ENCODE measurements around the gene C19orf38.

Gene C19orf38

DNA sequence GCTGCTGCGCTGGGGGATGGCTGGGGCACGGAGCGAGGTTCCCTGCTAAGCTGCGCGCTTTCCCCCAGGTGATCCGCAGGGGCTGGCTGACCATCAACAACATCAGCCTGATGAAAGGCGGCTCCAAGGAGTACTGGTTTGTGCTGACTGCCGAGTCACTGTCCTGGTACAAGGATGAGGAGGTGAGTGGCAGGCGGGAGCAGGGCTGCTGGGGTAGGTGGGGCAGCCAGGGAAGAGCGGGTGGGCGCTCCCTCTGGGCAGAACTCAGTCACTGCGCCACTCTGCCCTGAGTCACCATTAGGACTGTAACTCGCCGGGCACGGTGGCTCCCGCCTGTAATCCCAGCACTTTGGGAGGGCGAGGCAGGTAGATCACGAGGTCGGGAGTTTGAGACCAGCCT, 36.0 kb upstream of the C19orf38 start:
- Histone ChIP-seq H3K4me1 (ENCODE audit: insufficient read depth, low read length, poor library complexity, severe bottlenecking) (peaks cover 4% of the 10 kb centered on the region), H4K20me1 (ENCODE audit: insufficient read depth, low read length, poor library complexity, severe bottlenecking) (no peaks in the 10 kb centered on the region), H3K9me3 (ENCODE audit: insufficient read depth, low read depth, low read length) (no peaks in the 10 kb centered on the region), H3K4me2 (ENCODE audit: low read depth, low read length, poor library complexity, severe bottlenecking) (no peak overlapping the region), H3K9ac (ENCODE audit: low read depth, low read length, poor library complexity, severe bottlenecking) (no peak overlapping the region), H3K4me3 (ENCODE audit: low read length, poor library complexity, severe bottlenecking) (no peak overlapping the region), H3K27me3 (ENCODE audit: insufficient read depth, low read length, poor library complexity, severe bottlenecking) (no peaks in the 10 kb centered on the region), H2AFZ (ENCODE audit: low read length) (no peak overlapping the region), H3K9me2 (replicated peaks; ENCODE audit: low read depth, low read length) (no peaks in the 10 kb centered on the region), H3K79me2 (ENCODE audit: insufficient read depth, low read length) (no peaks in the 10 kb centered on the region), H3K36me3 (ENCODE audit: insufficient read depth, low read length) (peaks cover 49% of the 10 kb centered on the region; the same call in 1 of the 2 replicates), H3F3A (ENCODE audit: low read depth) (no peaks in the 10 kb centered on the region)
- no peak for TF ChIP-seq EZH2phosphoT487 (IDR thresholded peaks at IDR 0.05; ENCODE audit: borderline replicate concordance)
- TF ChIP-seq, protein P1, sequence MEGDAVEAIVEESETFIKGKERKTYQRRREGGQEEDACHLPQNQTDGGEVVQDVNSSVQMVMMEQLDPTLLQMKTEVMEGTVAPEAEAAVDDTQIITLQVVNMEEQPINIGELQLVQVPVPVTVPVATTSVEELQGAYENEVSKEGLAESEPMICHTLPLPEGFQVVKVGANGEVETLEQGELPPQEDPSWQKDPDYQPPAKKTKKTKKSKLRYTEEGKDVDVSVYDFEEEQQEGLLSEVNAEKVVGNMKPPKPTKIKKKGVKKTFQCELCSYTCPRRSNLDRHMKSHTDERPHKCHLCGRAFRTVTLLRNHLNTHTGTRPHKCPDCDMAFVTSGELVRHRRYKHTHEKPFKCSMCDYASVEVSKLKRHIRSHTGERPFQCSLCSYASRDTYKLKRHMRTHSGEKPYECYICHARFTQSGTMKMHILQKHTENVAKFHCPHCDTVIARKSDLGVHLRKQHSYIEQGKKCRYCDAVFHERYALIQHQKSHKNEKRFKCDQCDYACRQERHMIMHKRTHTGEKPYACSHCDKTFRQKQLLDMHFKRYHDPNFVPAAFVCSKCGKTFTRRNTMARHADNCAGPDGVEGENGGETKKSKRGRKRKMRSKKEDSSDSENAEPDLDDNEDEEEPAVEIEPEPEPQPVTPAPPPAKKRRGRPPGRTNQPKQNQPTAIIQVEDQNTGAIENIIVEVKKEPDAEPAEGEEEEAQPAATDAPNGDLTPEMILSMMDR (conservative IDR thresholded peaks at IDR 0.05; ENCODE audit: low read length) = no peak

DNA sequence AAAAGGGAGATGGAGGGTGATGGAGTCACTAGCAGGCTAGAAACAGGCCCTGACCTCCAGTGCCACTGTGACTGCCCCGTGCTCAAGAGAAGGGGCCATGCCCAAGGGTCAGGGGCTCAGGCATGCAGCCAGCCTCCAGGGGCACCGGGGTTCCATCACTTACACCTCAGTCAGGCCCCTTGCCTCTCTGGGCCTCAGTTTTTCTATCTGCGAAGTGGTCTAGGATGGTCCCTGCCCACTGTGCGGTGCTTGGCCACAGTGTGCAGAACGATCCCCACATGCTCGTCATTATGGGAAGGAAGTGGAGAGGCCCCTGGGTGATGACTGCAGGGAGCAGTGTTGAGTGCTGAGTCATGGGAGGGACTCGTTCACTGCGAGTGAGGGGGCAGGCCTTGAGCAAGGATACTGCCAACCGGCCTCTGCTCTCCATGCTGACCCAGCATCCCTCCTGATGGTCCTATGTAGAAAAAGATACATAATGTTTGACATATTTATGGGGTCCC, 35.3 kb upstream of the C19orf38 start:
- no peaks in the 10 kb centered on the region for H3K9me2 ChIP-seq (replicated peaks; ENCODE audit: low read depth, low read length)
- H3K79me2 ChIP-seq (ENCODE audit: insufficient read depth, low read length) = no peaks in the 10 kb centered on the region
- no peaks in the 10 kb centered on the region for H3F3A ChIP-seq (ENCODE audit: low read depth)
- H3K4me3 ChIP-seq (ENCODE audit: low read length, poor library complexity, severe bottlenecking) = no peak overlapping the region
- TF ChIP-seq, protein P1 (conservative IDR thresholded peaks at IDR 0.05; ENCODE audit: low read length) = no peak
- TF ChIP-seq EZH2phosphoT487 (IDR thresholded peaks at IDR 0.05; ENCODE audit: borderline replicate concordance) = no peak
- H3K27me3 ChIP-seq (ENCODE audit: insufficient read depth, low read length, poor library complexity, severe bottlenecking) = no peaks in the 10 kb centered on the region
- H2AFZ ChIP-seq (ENCODE audit: low read length) = no peak overlapping the region
- H3K9ac ChIP-seq (ENCODE audit: low read depth, low read length, poor library complexity, severe bottlenecking) = peak overlapping the region; percentile 13
- peaks cover 4% of the 10 kb centered on the region for H3K4me1 ChIP-seq (ENCODE audit: insufficient read depth, low read length, poor library complexity, severe bottlenecking)
- H3K4me2 ChIP-seq (ENCODE audit: low read depth, low read length, poor library complexity, severe bottlenecking) = peak overlapping the region; percentile 6
- peaks cover 49% of the 10 kb centered on the region; the same call in 1 of the 2 replicates for H3K36me3 ChIP-seq (ENCODE audit: insufficient read depth, low read length)
- no peaks in the 10 kb centered on the region for H3K9me3 ChIP-seq (ENCODE audit: insufficient read depth, low read depth, low read length)
- H4K20me1 ChIP-seq (ENCODE audit: insufficient read depth, low read length, poor library complexity, severe bottlenecking) = no peaks in the 10 kb centered on the region

DNA sequence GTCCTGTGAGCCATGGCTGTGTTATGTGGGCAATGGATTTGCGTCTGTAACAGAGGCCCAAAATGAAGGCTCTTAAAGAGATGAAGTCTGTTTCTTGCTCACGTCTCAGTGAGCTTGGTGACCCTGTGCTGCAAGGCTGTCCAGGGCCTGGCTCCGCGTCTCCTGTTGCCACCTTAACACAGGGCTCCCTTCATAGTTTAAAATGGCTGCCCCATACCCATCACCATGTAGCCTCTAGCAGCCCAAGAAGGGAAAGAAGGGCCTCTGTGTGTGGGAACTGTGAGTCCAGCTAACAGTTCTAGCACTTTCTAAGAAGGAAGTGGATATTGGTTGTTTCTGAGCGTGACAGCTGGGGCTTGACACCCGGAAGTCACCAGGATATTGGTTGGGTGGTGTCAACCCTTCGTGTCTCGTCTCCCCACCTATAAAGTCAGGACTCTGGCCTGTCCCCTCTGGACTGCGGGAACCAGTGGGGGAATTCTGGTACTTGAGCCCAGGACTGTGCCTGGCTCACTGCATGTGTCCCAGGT, 33.1 kb upstream of the C19orf38 start:
- Histone ChIP-seq H4K20me1 (ENCODE audit: insufficient read depth, low read length, poor library complexity, severe bottlenecking) (no peaks in the 10 kb centered on the region), H3F3A (ENCODE audit: low read depth) (no peaks in the 10 kb centered on the region), H3K4me2 (ENCODE audit: low read depth, low read length, poor library complexity, severe bottlenecking) (no peak overlapping the region), H3K9me3 (ENCODE audit: insufficient read depth, low read depth, low read length) (no peaks in the 10 kb centered on the region), H3K4me3 (ENCODE audit: low read length, poor library complexity, severe bottlenecking) (no peak overlapping the region), H3K79me2 (ENCODE audit: insufficient read depth, low read length) (no peaks in the 10 kb centered on the region), H3K4me1 (ENCODE audit: insufficient read depth, low read length, poor library complexity, severe bottlenecking) (peaks cover 4% of the 10 kb centered on the region), H3K27me3 (ENCODE audit: insufficient read depth, low read length, poor library complexity, severe bottlenecking) (no peaks in the 10 kb centered on the region), H2AFZ (ENCODE audit: low read length) (no peak overlapping the region), H3K9ac (ENCODE audit: low read depth, low read length, poor library complexity, severe bottlenecking) (no peak overlapping the region), H3K9me2 (replicated peaks; ENCODE audit: low read depth, low read length) (no peaks in the 10 kb centered on the region), H3K36me3 (ENCODE audit: insufficient read depth, low read length) (peaks cover 38% of the 10 kb centered on the region; the same call in 1 of the 2 replicates)
- TF ChIP-seq EZH2phosphoT487 (IDR thresholded peaks at IDR 0.05; ENCODE audit: borderline replicate concordance) = no peak
- TF ChIP-seq, protein P1 (conservative IDR thresholded peaks at IDR 0.05; ENCODE audit: low read length) = no peak

Measured in Loucy (cell line).